Stomach (tissue), 4 donors: Measurements from ENCODE around the gene FBH1.

ENCODE experiments used
- POLR2A ChIP-seq, 4 donors: fragments of 450-650 bp; IDR thresholded peaks; one replicate each; pipeline ENCODE4 v1.6.1; 2016; ENCODE audit warnings: antibody characterized with exemption in 4 of 4, control low read depth in 2 of 4, mild to moderate bottlenecking in 1 of 4, moderate library complexity in 1 of 4
- TF ChIP-seq, protein P1 (sequence below), 7 experiments: fragments of 450-650 bp in 4 of 7; fragments of 200-600 bp in 3 of 7; sonication (generic) in 3 of 7; IDR thresholded peaks; one replicate each; pipeline ENCODE4 v1.5.1; 2016 to 2019; ENCODE audit warnings: antibody characterized with exemption in 7 of 7, control low read depth in 2 of 7, mild to moderate bottlenecking in 1 of 7

DNA sequence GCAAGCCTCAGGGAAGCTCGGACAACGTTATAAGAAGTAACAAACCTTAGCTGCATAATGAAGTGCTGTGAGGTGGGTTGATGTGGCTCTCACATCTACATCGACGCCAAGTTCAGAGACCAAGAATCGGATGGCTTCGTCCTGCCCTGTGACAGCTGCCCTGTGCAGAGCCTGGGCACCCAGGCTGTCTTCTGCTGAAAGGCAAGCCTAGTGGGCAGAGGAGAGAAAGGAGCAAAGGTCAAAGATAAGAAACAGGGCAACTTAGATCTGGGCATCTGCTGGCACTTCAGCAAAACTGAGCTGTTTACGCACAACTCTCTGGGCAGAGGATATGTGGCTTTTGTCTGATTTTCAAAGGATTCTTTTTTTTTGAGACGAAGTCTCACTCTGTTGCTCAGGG, 7.1 kb upstream of the FBH1 start:
- TF ChIP-seq, protein P1, sequence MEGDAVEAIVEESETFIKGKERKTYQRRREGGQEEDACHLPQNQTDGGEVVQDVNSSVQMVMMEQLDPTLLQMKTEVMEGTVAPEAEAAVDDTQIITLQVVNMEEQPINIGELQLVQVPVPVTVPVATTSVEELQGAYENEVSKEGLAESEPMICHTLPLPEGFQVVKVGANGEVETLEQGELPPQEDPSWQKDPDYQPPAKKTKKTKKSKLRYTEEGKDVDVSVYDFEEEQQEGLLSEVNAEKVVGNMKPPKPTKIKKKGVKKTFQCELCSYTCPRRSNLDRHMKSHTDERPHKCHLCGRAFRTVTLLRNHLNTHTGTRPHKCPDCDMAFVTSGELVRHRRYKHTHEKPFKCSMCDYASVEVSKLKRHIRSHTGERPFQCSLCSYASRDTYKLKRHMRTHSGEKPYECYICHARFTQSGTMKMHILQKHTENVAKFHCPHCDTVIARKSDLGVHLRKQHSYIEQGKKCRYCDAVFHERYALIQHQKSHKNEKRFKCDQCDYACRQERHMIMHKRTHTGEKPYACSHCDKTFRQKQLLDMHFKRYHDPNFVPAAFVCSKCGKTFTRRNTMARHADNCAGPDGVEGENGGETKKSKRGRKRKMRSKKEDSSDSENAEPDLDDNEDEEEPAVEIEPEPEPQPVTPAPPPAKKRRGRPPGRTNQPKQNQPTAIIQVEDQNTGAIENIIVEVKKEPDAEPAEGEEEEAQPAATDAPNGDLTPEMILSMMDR (IDR thresholded peaks at IDR 0.05), result no peak
- TF ChIP-seq POLR2A (IDR thresholded peaks at IDR 0.05), result no peak
